Vagina (tissue), 2 donors: ENCODE measurements around the gene NFIB.

ENCODE experiments used
- POLR2A ChIP-seq, 2 donors: fragments of 450-650 bp; IDR thresholded peaks; one replicate each; pipeline ENCODE4 v1.6.1; 2017; ENCODE audit warnings: antibody characterized with exemption in 2 of 2, mild to moderate bottlenecking in 2 of 2, moderate library complexity in 2 of 2
- POLR2AphosphoS5 ChIP-seq, 2 donors: sonication (generic); formaldehyde crosslinking; IDR thresholded peaks; one replicate each; pipeline ENCODE4 v1.9.0; 2017; ENCODE audit warnings: antibody characterized with exemption in 2 of 2, mild to moderate bottlenecking in 2 of 2, low read depth in 1 of 2; ENCODE audit not compliant: insufficient read depth in 1 of 2
- TF ChIP-seq, protein P1 (sequence below), 3 experiments: fragments of 450-650 bp in 2 of 3; fragments of 200-600 bp in 1 of 3; sonication (generic) in 1 of 3; IDR thresholded peaks; one replicate each; pipeline ENCODE4 v1.5.1; 2017 to 2019; ENCODE audit warnings: antibody characterized with exemption in 3 of 3, mild to moderate bottlenecking in 2 of 3, moderate library complexity in 2 of 3

- TF ChIP-seq POLR2AphosphoS5 (IDR thresholded peaks at IDR 0.05; ENCODE audit: insufficient read depth in 1 of 2, low read depth in 1 of 2) (no peak), POLR2A (IDR thresholded peaks at IDR 0.05) (no peak)
- TF ChIP-seq, protein P1, sequence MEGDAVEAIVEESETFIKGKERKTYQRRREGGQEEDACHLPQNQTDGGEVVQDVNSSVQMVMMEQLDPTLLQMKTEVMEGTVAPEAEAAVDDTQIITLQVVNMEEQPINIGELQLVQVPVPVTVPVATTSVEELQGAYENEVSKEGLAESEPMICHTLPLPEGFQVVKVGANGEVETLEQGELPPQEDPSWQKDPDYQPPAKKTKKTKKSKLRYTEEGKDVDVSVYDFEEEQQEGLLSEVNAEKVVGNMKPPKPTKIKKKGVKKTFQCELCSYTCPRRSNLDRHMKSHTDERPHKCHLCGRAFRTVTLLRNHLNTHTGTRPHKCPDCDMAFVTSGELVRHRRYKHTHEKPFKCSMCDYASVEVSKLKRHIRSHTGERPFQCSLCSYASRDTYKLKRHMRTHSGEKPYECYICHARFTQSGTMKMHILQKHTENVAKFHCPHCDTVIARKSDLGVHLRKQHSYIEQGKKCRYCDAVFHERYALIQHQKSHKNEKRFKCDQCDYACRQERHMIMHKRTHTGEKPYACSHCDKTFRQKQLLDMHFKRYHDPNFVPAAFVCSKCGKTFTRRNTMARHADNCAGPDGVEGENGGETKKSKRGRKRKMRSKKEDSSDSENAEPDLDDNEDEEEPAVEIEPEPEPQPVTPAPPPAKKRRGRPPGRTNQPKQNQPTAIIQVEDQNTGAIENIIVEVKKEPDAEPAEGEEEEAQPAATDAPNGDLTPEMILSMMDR (IDR thresholded peaks at IDR 0.05), result no peak
Observed at GRCh38 chr9:14165376-14166035, 148.4 kb downstream of the NFIB start.
